Neural cell (in vitro differentiated cells): ENCODE data around the gene FHIT. TPM values are rescaled to one million over a fixed set of nuclear protein-coding genes. Genes with fewer than 3 reads are reported as not detected.

Source experiments
- H2AFZ ChIP-seq: fragments of 200-600, 300-800 bp; sonication (generic), shearing (Covaris generic); 2 replicates; pipeline ENCODE4 v1.6.0; 2014; ENCODE audit warnings: low read depth, mild to moderate bottlenecking, antibody characterized with exemption, low read length, moderate library complexity
- H3F3A ChIP-seq: fragments of 200-600 bp; shearing (Covaris generic); 2 replicates; pipeline ENCODE4 v1.6.1; 2016; ENCODE audit warnings: mild to moderate bottlenecking, moderate library complexity, mixed read lengths, antibody characterized with exemption, low read length; ENCODE audit not compliant: insufficient read depth, poor library complexity, severe bottlenecking
- H3K27ac ChIP-seq: fragments of 200-600, 300-800 bp; sonication (generic), shearing (Covaris generic); 2 replicates; pipeline ENCODE4 v1.5.1; 2014; ENCODE audit warnings: mild to moderate bottlenecking, low read length, moderate library complexity
- H3K27me3 ChIP-seq: fragments of 300-800, 200-600 bp; sonication (generic), shearing (Covaris generic); 2 replicates; pipeline ENCODE4 v1.6.0; 2014; ENCODE audit warnings: mild to moderate bottlenecking, low read depth, low read length, moderate library complexity; ENCODE audit not compliant: insufficient read depth
- H3K36me3 ChIP-seq: fragments of 300-800, 200-600 bp; sonication (generic), shearing (Covaris generic); 2 replicates; pipeline ENCODE4 v1.5.1; 2014; ENCODE audit warnings: mild to moderate bottlenecking, antibody characterized with exemption, low read length, moderate library complexity; ENCODE audit not compliant: insufficient read depth
- H3K4me2 ChIP-seq: fragments of 300-800, 200-600 bp; sonication (generic), shearing (Covaris generic); 2 replicates; pipeline ENCODE4 v1.6.0; 2014; ENCODE audit warnings: mild to moderate bottlenecking, low read length
- H3K4me3 ChIP-seq: fragments of 300-800, 200-600 bp; sonication (generic), shearing (Covaris generic); 2 replicates; pipeline ENCODE4 v1.5.1; 2014; ENCODE audit warnings: mild to moderate bottlenecking, low read length, moderate library complexity
- H3K79me2 ChIP-seq: fragments of 200-600 bp; shearing (Covaris generic); replicated peaks from 2 replicates; pipeline ENCODE4 v1.6.0; 2014; ENCODE audit warnings: mild to moderate bottlenecking, low read length, moderate library complexity; ENCODE audit not compliant: insufficient read depth
- H3K9ac ChIP-seq: fragments of 300-800, 200-600 bp; sonication (generic), shearing (Covaris generic); 2 replicates; pipeline ENCODE4 v1.6.1; 2016; ENCODE audit warnings: mild to moderate bottlenecking, low read length, mixed read lengths
- H3K9me2 ChIP-seq: fragments of 200-600 bp; shearing (Covaris generic); 2 replicates; pipeline ENCODE4 v1.6.1; 2016; ENCODE audit warnings: mild to moderate bottlenecking, low read length, mixed read lengths; ENCODE audit not compliant: insufficient read depth
- H3K9me3 ChIP-seq: fragments of 200-600, 300-800 bp; sonication (generic), shearing (Covaris generic); 2 replicates; pipeline ENCODE4 v1.6.1; 2016; ENCODE audit warnings: mild to moderate bottlenecking, mixed run types, low read length, moderate library complexity, mixed read lengths
- H4K20me1 ChIP-seq: fragments of 200-600 bp; shearing (Covaris generic); 2 replicates; pipeline ENCODE4 v1.6.1; 2016; ENCODE audit warnings: mild to moderate bottlenecking, mixed run types; ENCODE audit not compliant: insufficient read depth
- EP300 ChIP-seq: fragments of 450-650 bp; conservative IDR thresholded peaks from 2 replicates; pipeline ENCODE4 v1.6.1; 2014; ENCODE audit warnings: antibody characterized with exemption, mild to moderate bottlenecking, moderate library complexity; ENCODE audit not compliant: poor library complexity, severe bottlenecking
- EZH2 ChIP-seq: fragments of 200-600, 300-800 bp; shearing (Covaris generic), sonication (generic); IDR thresholded peaks from 2 replicates; pipeline ENCODE4 v1.6.1; 2014; ENCODE audit warnings: antibody characterized with exemption, low read length, borderline replicate concordance, mild to moderate bottlenecking; ENCODE audit not compliant: insufficient read depth, poor library complexity, severe bottlenecking
- MXI1 ChIP-seq: fragments of 450-650 bp; conservative IDR thresholded peaks from 2 replicates; pipeline ENCODE4 v1.6.1; 2014; ENCODE audit warnings: antibody characterized with exemption, mild to moderate bottlenecking; ENCODE audit not compliant: poor library complexity, severe bottlenecking
- POLR2AphosphoS5 ChIP-seq: IDR thresholded peaks from 2 replicates; pipeline ENCODE4 v1.6.1; 2012
- RAD21 ChIP-seq: fragments of 450-650 bp; conservative IDR thresholded peaks from 2 replicates; pipeline ENCODE4 v1.6.1; 2014; ENCODE audit warnings: antibody characterized with exemption, mild to moderate bottlenecking, moderate library complexity
- REST ChIP-seq: IDR thresholded peaks from 2 replicates; pipeline ENCODE4 v1.6.1; 2012; ENCODE audit warnings: borderline replicate concordance
- SMC3 ChIP-seq: fragments of 450-650 bp; conservative IDR thresholded peaks from 2 replicates; pipeline ENCODE4 v1.6.1; 2014; ENCODE audit warnings: antibody characterized with exemption, mild to moderate bottlenecking, moderate library complexity; ENCODE audit not compliant: poor library complexity
- TAF1 ChIP-seq: IDR thresholded peaks from 2 replicates; pipeline ENCODE4 v1.6.1; 2012; ENCODE audit warnings: low read depth
- polyA plus RNA-seq: library from polyadenylated mRNA; depleted of rRNA; stranded (reverse); fragments of >200 nt; gene quantifications from 2 replicates; pipeline ENCODE4 v1.2.3, GENCODE V29; 2014
- TF ChIP-seq, protein P1 (sequence below): fragments of 450-650 bp; IDR thresholded peaks from 2 replicates; pipeline ENCODE4 v1.5.1; 2014; ENCODE audit warnings: antibody characterized with exemption, mild to moderate bottlenecking, moderate library complexity; ENCODE audit not compliant: poor library complexity, severe bottlenecking

FHIT gene
- polyA plus RNA-seq, 1 donor from 2014 or later, result not detected

GRCh38 chr3:59751606-59752005, 1499.6 kb downstream of the FHIT start:
- H3K9ac ChIP-seq, result no peak overlapping the region
- no peaks in the 10 kb centered on the region for H3K79me2 ChIP-seq
- H3K4me2 ChIP-seq, result no peak overlapping the region
- H3K4me3 ChIP-seq, result no peak overlapping the region
- H2AFZ ChIP-seq, result no peak overlapping the region
- H4K20me1 ChIP-seq, result no peaks in the 10 kb centered on the region
- H3K9me3 ChIP-seq, result no peaks in the 10 kb centered on the region
- no peaks in the 10 kb centered on the region for H3K27me3 ChIP-seq
- no peak overlapping the region for H3K27ac ChIP-seq
- no peak for TF ChIP-seq EP300
- no peak for TF ChIP-seq MXI1
- TF ChIP-seq, protein P1, sequence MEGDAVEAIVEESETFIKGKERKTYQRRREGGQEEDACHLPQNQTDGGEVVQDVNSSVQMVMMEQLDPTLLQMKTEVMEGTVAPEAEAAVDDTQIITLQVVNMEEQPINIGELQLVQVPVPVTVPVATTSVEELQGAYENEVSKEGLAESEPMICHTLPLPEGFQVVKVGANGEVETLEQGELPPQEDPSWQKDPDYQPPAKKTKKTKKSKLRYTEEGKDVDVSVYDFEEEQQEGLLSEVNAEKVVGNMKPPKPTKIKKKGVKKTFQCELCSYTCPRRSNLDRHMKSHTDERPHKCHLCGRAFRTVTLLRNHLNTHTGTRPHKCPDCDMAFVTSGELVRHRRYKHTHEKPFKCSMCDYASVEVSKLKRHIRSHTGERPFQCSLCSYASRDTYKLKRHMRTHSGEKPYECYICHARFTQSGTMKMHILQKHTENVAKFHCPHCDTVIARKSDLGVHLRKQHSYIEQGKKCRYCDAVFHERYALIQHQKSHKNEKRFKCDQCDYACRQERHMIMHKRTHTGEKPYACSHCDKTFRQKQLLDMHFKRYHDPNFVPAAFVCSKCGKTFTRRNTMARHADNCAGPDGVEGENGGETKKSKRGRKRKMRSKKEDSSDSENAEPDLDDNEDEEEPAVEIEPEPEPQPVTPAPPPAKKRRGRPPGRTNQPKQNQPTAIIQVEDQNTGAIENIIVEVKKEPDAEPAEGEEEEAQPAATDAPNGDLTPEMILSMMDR, result no peak
- TF ChIP-seq SMC3, result no peak
- no peak for TF ChIP-seq TAF1
- TF ChIP-seq RAD21, result no peak
- no peak for TF ChIP-seq EZH2
- no peak for TF ChIP-seq REST
- TF ChIP-seq POLR2AphosphoS5, result no peak
- H3F3A ChIP-seq, result no peaks in the 10 kb centered on the region
- H3K36me3 ChIP-seq, result no peaks in the 10 kb centered on the region
- H3K9me2 ChIP-seq, result no peaks in the 10 kb centered on the region

DNA sequence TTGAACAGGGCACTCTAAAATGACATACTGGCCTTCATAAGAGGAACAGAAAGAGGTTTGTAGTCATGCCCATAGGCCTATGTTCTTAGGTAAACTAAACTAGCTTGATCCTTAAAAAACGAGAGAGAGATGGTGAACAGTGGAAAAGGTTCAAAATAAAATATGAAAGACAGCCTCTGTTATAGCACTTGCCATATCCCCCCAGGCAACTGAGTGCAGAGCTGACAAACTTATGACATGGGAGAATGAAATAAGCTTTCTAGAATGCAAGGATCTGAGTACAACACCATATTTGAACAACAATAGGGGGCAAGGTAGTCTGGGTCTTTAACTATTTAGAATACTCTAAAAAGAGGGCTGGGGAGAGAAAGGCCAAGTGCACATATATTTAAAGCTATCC, 1500.9 kb downstream of the FHIT start:
- H3K4me2 ChIP-seq, result no peak overlapping the region
- no peaks in the 10 kb centered on the region for H3F3A ChIP-seq
- H3K27me3 ChIP-seq, result no peaks in the 10 kb centered on the region

More for the DNA sequence above, 1500.9 kb downstream of the FHIT start:
- Histone ChIP-seq H3K36me3 (no peaks in the 10 kb centered on the region), H3K9me2 (no peaks in the 10 kb centered on the region), H3K9me3 (no peaks in the 10 kb centered on the region), H3K27ac (no peak overlapping the region), H3K79me2 (no peaks in the 10 kb centered on the region), H4K20me1 (no peaks in the 10 kb centered on the region), H3K9ac (no peak overlapping the region), H3K4me3 (no peak overlapping the region), H2AFZ (no peak overlapping the region)
- TF ChIP-seq, protein P1, result no peak
- TF ChIP-seq POLR2AphosphoS5 (no peak), EP300 (no peak), RAD21 (no peak), TAF1 (no peak), SMC3 (no peak), REST (no peak), MXI1 (no peak), EZH2 (no peak)
